HL-60/S4 (cell line): Measurements from ENCODE around the gene LMLN.
"Not testable (repeated sequence)": the region's sequence is repeated elsewhere in the genome, so short reads cannot be mapped to it uniquely, and the experiment has no call there.

Experiments used
- in situ Hi-C: fragments of 300-500 bp; cut with MboI; formaldehyde crosslinking; loops from 2 replicates; pipeline ENCODE4 v1.14.3; 2022; ENCODE audit warnings: low sequenced_read_pairs

The LMLN gene

GRCh38 chr3:198071602-198072287 is 111.7 kb downstream of the LMLN start:
- in situ Hi-C loops = no loop called here

GRCh38 chr3:198076722-198077308 is 116.8 kb downstream of the LMLN start:
- in situ Hi-C loops = no loop called here

- in situ Hi-C loops = no loop called here
Measured at GRCh38 chr3:198079771-198080520, 119.9 kb downstream of the LMLN start.

GRCh38 chr3:198080521-198081384 is 120.7 kb downstream of the LMLN start:
- in situ Hi-C loops = no loop called here

- in situ Hi-C loops = no loop called here
Measured at GRCh38 chr3:198081421-198081844, 121.4 kb downstream of the LMLN start.

GRCh38 chr3:198082226-198082625 is 122.2 kb downstream of the LMLN start:
- in situ Hi-C loops = not testable (repeated sequence)

GRCh38 chr3:198088421-198088955 is 128.5 kb downstream of the LMLN start:
- in situ Hi-C loops = no loop called here

GRCh38 chr3:198090795-198091332 is 130.8 kb downstream of the LMLN start:
- in situ Hi-C loops = no loop called here

GRCh38 chr3:198092276-198092675 is 132.3 kb downstream of the LMLN start:
- in situ Hi-C loops = no loop called here

- in situ Hi-C loops = no loop called here
Measured at GRCh38 chr3:198093112-198093679, 133.2 kb downstream of the LMLN start.
